GM12878 (cell line): ENCODE measurements around the gene PLCG2. TPM values are rescaled to one million over a fixed set of nuclear protein-coding genes. Genes with fewer than 3 reads are reported as not detected.

Experiments used
- ATAC-seq: fragments of 200-7000 bp; cut with Tn5 transposase; 3 replicates; pipeline ENCODE4 v1.9.1; 2020; ENCODE audit warnings: mild to moderate bottlenecking, moderate library complexity
- BruUV-seq: library from RNA; stranded (reverse); fragments of 400-500 nt; replicated peaks from 2 replicates; lab custom pipeline; 2021; lab: Mats Ljungman, UMichigan
- CTCF ChIA-PET: fragments of 300-600 bp; sonication (Branson Sonifier 250); formaldehyde crosslinking; extraction: SDS; loops from one replicate; lab custom pipeline; 2021; ENCODE audit warnings: inconsistent platforms; lab: Yijun Ruan, JAX
- POLR2A ChIA-PET: fragments of 350-600 bp; formaldehyde crosslinking; extraction: SDS; loops from one replicate; lab custom pipeline; 2021; ENCODE audit warnings: inconsistent platforms; lab: Charles Lee
- RAD21 ChIA-PET: fragments of 300-600 bp; sonication (Branson Sonifier 250); formaldehyde crosslinking; loops from one replicate; lab custom pipeline; 2023; ENCODE audit warnings: antibody characterized with exemption; ENCODE audit not compliant: unreplicated experiment; lab: Charles Lee
- SMC1A ChIA-PET: fragments of 300-600 bp; sonication (Branson Sonifier 250); formaldehyde crosslinking; loops from one replicate; lab custom pipeline; 2023; ENCODE audit not compliant: unreplicated experiment, uncharacterized antibody; lab: Charles Lee
- DNase-seq: peaks from one replicate; pipeline ENCODE4 v3.0.0-alpha.2; 2011; ENCODE audit warnings: low read depth, low spot score
- FAIRE-seq: peaks from 3 replicates; lab custom pipeline; 2011; peaks lifted over from hg19 to GRCh38; lab: Jason Lieb, UNC
- H2AFZ ChIP-seq: 2 replicates; pipeline ENCODE4 v1.6.0; 2011; ENCODE audit warnings: low read depth, low read length, control low read depth; ENCODE audit not compliant: control insufficient read depth
- H3K27ac ChIP-seq: 2 replicates; pipeline ENCODE4 v1.5.1; 2011; ENCODE audit warnings: control low read depth; ENCODE audit not compliant: control insufficient read depth, insufficient read depth
- H3K27me3 ChIP-seq, 2 experiments: replicated peaks in 1 of 2; 2 replicates each; pipeline versions ENCODE4 v1.6.0 to v1.6.1; 2011; ENCODE audit warnings: low read length in 1 of 2; ENCODE audit not compliant: control insufficient read depth in 2 of 2, insufficient read depth in 2 of 2
- H3K36me3 ChIP-seq, 2 experiments: 2 replicates each; pipeline ENCODE4 v1.5.1; 2011; ENCODE audit warnings: low read length in 1 of 2; ENCODE audit not compliant: control insufficient read depth in 2 of 2, insufficient read depth in 2 of 2
- H3K4me1 ChIP-seq: 2 replicates; pipeline ENCODE4 v1.6.1; 2011; ENCODE audit warnings: mild to moderate bottlenecking, low read length, moderate library complexity, mixed read lengths; ENCODE audit not compliant: control insufficient read depth, insufficient read depth
- H3K4me2 ChIP-seq: 2 replicates; pipeline ENCODE4 v1.6.0; 2011; ENCODE audit warnings: control low read depth; ENCODE audit not compliant: control insufficient read depth, insufficient read depth
- H3K4me3 ChIP-seq: fragments of 200-600 bp; sonication (generic); 2 replicates; pipeline ENCODE4 v1.5.1; 2016
- H3K79me2 ChIP-seq: 2 replicates; pipeline ENCODE4 v1.6.0; 2011; ENCODE audit warnings: low read length; ENCODE audit not compliant: control insufficient read depth, insufficient read depth
- H3K9ac ChIP-seq: 2 replicates; pipeline ENCODE4 v1.8.0; 2011; ENCODE audit warnings: low read length, control low read depth, mixed read lengths; ENCODE audit not compliant: control insufficient read depth, insufficient read depth
- H3K9me3 ChIP-seq: replicated peaks from 3 replicates; pipeline ENCODE4 v1.5.1; 2011; ENCODE audit warnings: mild to moderate bottlenecking, low read length; ENCODE audit not compliant: control insufficient read depth, insufficient read depth
- H4K20me1 ChIP-seq: 2 replicates; pipeline ENCODE4 v1.6.0; 2011; ENCODE audit not compliant: control insufficient read depth, insufficient read depth
- BMI1 ChIP-seq: fragments of 450-650 bp; IDR thresholded peaks from 2 replicates; pipeline ENCODE4 v1.6.1; 2016; ENCODE audit warnings: mild to moderate bottlenecking, moderate library complexity, borderline replicate concordance
- CEBPB ChIP-seq, 2 experiments: fragments of 150-350 bp in 1 of 2; IDR thresholded peaks; 2 replicates each; pipeline ENCODE4 v1.6.1; 2012 to 2014; ENCODE audit warnings: low read depth in 2 of 2, low read length in 2 of 2, borderline replicate concordance in 1 of 2, inconsistent platforms in 1 of 2
- CREM ChIP-seq: IDR thresholded peaks from 2 replicates; pipeline ENCODE4 v1.6.1; 2014; ENCODE audit warnings: antibody characterized with exemption, low read depth
- ELK1 ChIP-seq: IDR thresholded peaks from 2 replicates; pipeline ENCODE4 v1.6.1; 2012; ENCODE audit warnings: low read depth, low read length, improper control_type of control experiment
- KAT2A ChIP-seq: conservative IDR thresholded peaks from 2 replicates; pipeline ENCODE4 v1.6.1; 2011; ENCODE audit warnings: low read depth, low read length; ENCODE audit not compliant: control insufficient read depth
- LARP7 ChIP-seq: fragments of 450-650 bp; IDR thresholded peaks from 2 replicates; pipeline ENCODE4 v1.6.1; 2017; ENCODE audit warnings: mild to moderate bottlenecking
- NFIC ChIP-seq: IDR thresholded peaks from 2 replicates; pipeline ENCODE4 v1.6.1; 2012; ENCODE audit warnings: low read depth, mild to moderate bottlenecking, inconsistent platforms, low read length, moderate library complexity
- NFYA ChIP-seq: IDR thresholded peaks from 2 replicates; pipeline ENCODE4 v1.6.1; 2011; ENCODE audit warnings: low read depth, mild to moderate bottlenecking, low read length, improper control_type of control experiment, borderline replicate concordance
- NR2C2 ChIP-seq: IDR thresholded peaks from 2 replicates; pipeline ENCODE4 v1.6.1; 2011; ENCODE audit warnings: borderline replicate concordance, low read depth; ENCODE audit not compliant: control insufficient read depth, insufficient read length
- RCOR1 ChIP-seq: conservative IDR thresholded peaks from 2 replicates; pipeline ENCODE4 v1.6.1; 2012; ENCODE audit warnings: low read depth, low read length, improper control_type of control experiment
- RFX5 ChIP-seq: IDR thresholded peaks from 2 replicates; pipeline ENCODE4 v1.6.1; 2011; ENCODE audit warnings: low read depth, low read length, improper control_type of control experiment
- SMAD5 ChIP-seq: IDR thresholded peaks from 2 replicates; pipeline ENCODE4 v1.6.1; 2016; ENCODE audit warnings: antibody characterized with exemption, low read depth
- SMARCA5 ChIP-seq: fragments of 450-650 bp; IDR thresholded peaks from 2 replicates; pipeline ENCODE4 v1.6.1; 2017; ENCODE audit warnings: mild to moderate bottlenecking
- SP1 ChIP-seq: IDR thresholded peaks from one replicate; pipeline ENCODE4 v1.6.1; 2011; ENCODE audit warnings: low read depth, low read length
- TCF7 ChIP-seq: IDR thresholded peaks from 2 replicates; pipeline ENCODE4 v1.6.1; 2014; ENCODE audit warnings: antibody characterized with exemption, borderline replicate concordance
- ZBTB33 ChIP-seq: fragments of 450-650 bp; IDR thresholded peaks from 2 replicates; pipeline ENCODE4 v1.6.1; 2017; ENCODE audit warnings: mild to moderate bottlenecking
- WGBS: methylation state at CpG from one replicate; pipeline ENCODE4 v1.1.6; 2016; ENCODE audit warnings: low lambda C conversion rate; ENCODE audit not compliant: insufficient replicate concordance, insufficient coverage; ENCODE audit errors: missing lambda C conversion rate; 5-methylcytosine and 5-hydroxymethylcytosine counted together
- in situ Hi-C: fragments of 300-500 bp; cut with MboI; formaldehyde crosslinking; loops from 9 replicates; pipeline ENCODE4 v1.14.3; 2018; ENCODE audit warnings: mixed read lengths
- intact Hi-C: fragments of 100-400 bp; cut with micrococcal nuclease; formaldehyde crosslinking; loops from one replicate; pipeline ENCODE4 v1.14.2; 2022; ENCODE audit not compliant: unreplicated experiment
- polyA plus RNA-seq, 11 experiments: library from polyadenylated mRNA; depleted of rRNA in 4 of 11; unstranded in 6 of 11; stranded (reverse) in 5 of 11; fragments of >200 nt; fragmentation: Nextera tagmentation in 4 of 11; fragmentation: Illumina TruSeq in 1 of 11; extraction: Ambion mirVana in 4 of 11; extraction: Trizol in 1 of 11; gene quantifications; 1 replicate in 1 of 11; 2 replicates in 10 of 11; pipeline versions ENCODE4 v1.2.1 to v1.2.3, GENCODE V29; 2011 to 2016; ENCODE audit warnings: inconsistent platforms in 2 of 11, missing spikeins in 2 of 11, low read depth in 1 of 11
- total RNA-seq, 4 experiments: library from RNA; depleted of rRNA in 3 of 4; stranded (reverse); fragments of >200 nt in 3 of 4; fragmentation: Illumina TruSeq in 1 of 4; extraction: Trizol in 1 of 4; gene quantifications; 2 replicates each; pipeline versions ENCODE4 v1.2.1 to v1.2.3, GENCODE V29; 2013 to 2021
- TF ChIP-seq, protein P1 (sequence below): fragments of 450-650 bp; IDR thresholded peaks from 2 replicates; pipeline ENCODE4 v1.6.1; 2017; ENCODE audit warnings: antibody characterized with exemption, mild to moderate bottlenecking, moderate library complexity

PLCG2 gene
- total and polyA plus RNA-seq, 10 of the 15 experiments (the other 5 are each of a cell fraction or from before 2014, with no cell fraction given), result 47.6 to 256 (median 149) TPM

DNA sequence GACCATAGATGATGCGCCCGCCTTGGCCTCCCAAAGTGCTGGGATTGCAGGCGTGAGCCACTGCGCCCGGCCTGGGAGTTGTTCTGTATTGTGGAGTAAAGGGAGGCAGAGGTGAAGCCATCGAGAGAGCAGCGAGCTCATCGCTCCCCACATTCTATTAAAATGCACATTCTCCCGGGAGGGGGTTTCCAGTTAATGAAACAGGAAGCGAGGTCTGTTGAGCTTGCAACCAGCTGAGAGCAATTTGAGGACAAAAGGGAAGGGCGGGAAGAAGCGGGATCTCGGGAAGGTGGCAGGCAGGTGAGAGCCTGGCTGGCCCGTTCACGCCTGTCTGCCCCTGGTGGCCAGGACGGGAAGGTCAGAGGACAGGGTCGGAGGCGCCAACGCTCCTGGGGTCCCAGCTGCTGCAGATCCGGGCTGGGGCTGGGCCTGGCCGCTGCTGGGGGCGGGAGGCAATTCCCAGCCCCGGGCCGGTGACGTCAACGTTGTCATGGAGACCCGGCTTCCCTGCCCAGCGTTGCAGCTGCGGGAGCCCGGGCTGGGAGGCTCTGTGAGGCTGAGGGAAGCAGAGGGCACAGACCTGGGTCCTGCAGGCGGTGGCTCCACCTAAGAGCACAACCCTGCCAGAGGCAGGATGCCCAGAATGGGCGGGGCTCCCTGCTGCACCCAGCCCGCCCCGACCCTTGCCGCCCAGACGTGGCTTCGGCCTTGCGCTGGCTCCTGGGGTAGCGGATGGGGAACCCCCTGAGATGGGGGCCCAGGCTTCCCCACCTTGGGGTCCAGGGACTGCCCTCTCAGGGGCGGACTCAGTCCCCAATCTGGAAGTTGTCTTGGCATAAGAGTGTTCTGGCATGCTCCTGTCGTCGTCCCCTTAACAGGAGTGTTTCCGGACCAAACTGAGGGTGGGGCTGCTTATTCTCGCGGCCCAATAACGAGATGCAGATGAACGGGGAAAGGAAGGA lies 48.7 kb upstream of the PLCG2 start:
- H3K9me3 ChIP-seq, result no peaks in the 10 kb centered on the region
- peak; percentile 75 for FAIRE-seq
- peak overlapping the region; percentile 60 for H3K27ac ChIP-seq
- peak; percentile 93 for ATAC-seq
- ChIA-PET POLR2A (interaction anchor here (0.6 to 1.6 kb wide), 7 partner anchors 9 to 326 kb away, joined by 3 to 7 read pairs (median 4); no protein-coding TSS in a partner anchor), CTCF (interaction anchor here (0.6 to 3.0 kb wide), 29 partner anchors 8 to 525 kb away, joined by 3 to 21 read pairs (median 4); no protein-coding TSS in a partner anchor), RAD21 (interaction anchor here (0.6 to 1.9 kb wide), 22 partner anchors 8 to 277 kb away, joined by 3 to 15 read pairs (median 4); no protein-coding TSS in a partner anchor), SMC1A (interaction anchor here (0.6 to 2.5 kb wide), 19 partner anchors 8 to 733 kb away, joined by 3 to 23 read pairs (median 3); no protein-coding TSS in a partner anchor)
- H3K36me3 ChIP-seq, result no peaks in the 10 kb centered on the region
- H3K79me2 ChIP-seq, result no peaks in the 10 kb centered on the region
- H2AFZ ChIP-seq, result peak overlapping the region; percentile 88
- peaks cover 12% of the 10 kb centered on the region for H3K4me1 ChIP-seq
- BruUV-seq, result no TSS peak
- in situ Hi-C loops, result no loop called here
- peak overlapping the region; percentile 99 for H3K4me2 ChIP-seq
- peak overlapping the region; percentile 59 for H3K9ac ChIP-seq
- WGBS, result 15% methylated on average over 47 of the region's 47 CpGs
- DNase-seq, result no peak
- peak overlapping the region; percentile 52 for H3K4me3 ChIP-seq
- H3K27me3 ChIP-seq, result no peaks in the 10 kb centered on the region
- no peaks in the 10 kb centered on the region for H4K20me1 ChIP-seq
- intact Hi-C loops, result loop anchor here (10.0 kb wide), 2 partner anchors 466 to 726 kb away; partner anchors contain the start of genes CENPN and CMC2
- TF ChIP-seq SMAD5 (no peak), TCF7 (no peak), ELK1 (no peak), RCOR1 (no peak), CREM (peak; percentile 63; the same call in 1 of the 2 replicates), ZBTB33 (no peak), RFX5 (peak; percentile 68; the same call in 1 of the 2 replicates), SP1 (no peak), CEBPB (IDR thresholded peaks at IDR 0.05; ENCODE audit: borderline replicate concordance in 1 of 2, low read depth in 2 of 2, low read length in 2 of 2) (no peak), KAT2A (no peak), NR2C2 (no peak), NFIC (0 out of 2 replicates have a peak, but pooled peaks have one; percentile 16), NFYA (no peak), SMARCA5 (no peak), BMI1 (peak; percentile 72; the same call in 1 of the 2 replicates), LARP7 (peak; percentile 72)
- TF ChIP-seq, protein P1, sequence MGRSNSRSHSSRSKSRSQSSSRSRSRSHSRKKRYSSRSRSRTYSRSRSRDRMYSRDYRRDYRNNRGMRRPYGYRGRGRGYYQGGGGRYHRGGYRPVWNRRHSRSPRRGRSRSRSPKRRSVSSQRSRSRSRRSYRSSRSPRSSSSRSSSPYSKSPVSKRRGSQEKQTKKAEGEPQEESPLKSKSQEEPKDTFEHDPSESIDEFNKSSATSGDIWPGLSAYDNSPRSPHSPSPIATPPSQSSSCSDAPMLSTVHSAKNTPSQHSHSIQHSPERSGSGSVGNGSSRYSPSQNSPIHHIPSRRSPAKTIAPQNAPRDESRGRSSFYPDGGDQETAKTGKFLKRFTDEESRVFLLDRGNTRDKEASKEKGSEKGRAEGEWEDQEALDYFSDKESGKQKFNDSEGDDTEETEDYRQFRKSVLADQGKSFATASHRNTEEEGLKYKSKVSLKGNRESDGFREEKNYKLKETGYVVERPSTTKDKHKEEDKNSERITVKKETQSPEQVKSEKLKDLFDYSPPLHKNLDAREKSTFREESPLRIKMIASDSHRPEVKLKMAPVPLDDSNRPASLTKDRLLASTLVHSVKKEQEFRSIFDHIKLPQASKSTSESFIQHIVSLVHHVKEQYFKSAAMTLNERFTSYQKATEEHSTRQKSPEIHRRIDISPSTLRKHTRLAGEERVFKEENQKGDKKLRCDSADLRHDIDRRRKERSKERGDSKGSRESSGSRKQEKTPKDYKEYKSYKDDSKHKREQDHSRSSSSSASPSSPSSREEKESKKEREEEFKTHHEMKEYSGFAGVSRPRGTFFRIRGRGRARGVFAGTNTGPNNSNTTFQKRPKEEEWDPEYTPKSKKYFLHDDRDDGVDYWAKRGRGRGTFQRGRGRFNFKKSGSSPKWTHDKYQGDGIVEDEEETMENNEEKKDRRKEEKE, result no peak
